SK-N-SH (cell line): Measurements from ENCODE around the gene YBX1.

Experiments
- CTCF ChIP-seq: fragments of 200-600 bp; sonication (generic); IDR thresholded peaks from 2 replicates; pipeline ENCODE4 v1.6.1; 2017; ENCODE audit warnings: antibody characterized with exemption, mild to moderate bottlenecking, moderate library complexity
- EP300 ChIP-seq, 2 experiments: IDR thresholded peaks; 2 replicates each; pipeline versions ENCODE4 v1.4.0 to v1.6.1; 2012; ENCODE audit warnings: borderline replicate concordance in 1 of 2, low read depth in 1 of 2, low read length in 1 of 2
- GABPA ChIP-seq: IDR thresholded peaks from 2 replicates; pipeline ENCODE4 v1.4.0; 2012; ENCODE audit warnings: low read depth, mild to moderate bottlenecking
- JUND ChIP-seq: IDR thresholded peaks from 2 replicates; pipeline ENCODE4 v1.4.0; 2012
- NFIC ChIP-seq: IDR thresholded peaks from 2 replicates; pipeline ENCODE4 v1.4.0; 2012; ENCODE audit warnings: borderline replicate concordance
- NRF1 ChIP-seq: IDR thresholded peaks from 2 replicates; pipeline ENCODE4 v1.6.1; 2012; ENCODE audit warnings: low read depth, mild to moderate bottlenecking, low read length
- POLR2AphosphoS5 ChIP-seq: IDR thresholded peaks from 2 replicates; pipeline ENCODE4 v1.6.1; 2012; ENCODE audit warnings: low read depth, low read length
- RCOR1 ChIP-seq: fragments of 150-350 bp; IDR thresholded peaks from 2 replicates; pipeline ENCODE4 v1.6.1; 2017; ENCODE audit warnings: antibody characterized with exemption, low read length
- RFX5 ChIP-seq: IDR thresholded peaks from 2 replicates; pipeline ENCODE4 v1.6.1; 2012; ENCODE audit warnings: mild to moderate bottlenecking, improper control_type of control experiment, low read length
- SIN3A ChIP-seq: IDR thresholded peaks from 2 replicates; pipeline ENCODE4 v1.6.1; 2012; ENCODE audit warnings: low read depth, mild to moderate bottlenecking, low read length, moderate library complexity, borderline replicate concordance
- TAF1 ChIP-seq: IDR thresholded peaks from 2 replicates; pipeline ENCODE4 v1.6.1; 2012; ENCODE audit warnings: low read depth, mild to moderate bottlenecking, low read length, moderate library complexity, borderline replicate concordance
- TCF12 ChIP-seq: IDR thresholded peaks from 2 replicates; pipeline ENCODE4 v1.4.0; 2012
- TF ChIP-seq, protein P1 (sequence below): IDR thresholded peaks from 2 replicates; pipeline ENCODE4 v1.6.1; 2012; ENCODE audit warnings: mild to moderate bottlenecking, low read depth, low read length, moderate library complexity
- TF ChIP-seq, protein P2 (sequence below): IDR thresholded peaks from 2 replicates; pipeline ENCODE4 v1.4.0; 2012; ENCODE audit warnings: low read depth, borderline replicate concordance

GRCh38 chr1:42681741-42682483 is at the start of gene YBX1:
- TF ChIP-seq, protein P1, sequence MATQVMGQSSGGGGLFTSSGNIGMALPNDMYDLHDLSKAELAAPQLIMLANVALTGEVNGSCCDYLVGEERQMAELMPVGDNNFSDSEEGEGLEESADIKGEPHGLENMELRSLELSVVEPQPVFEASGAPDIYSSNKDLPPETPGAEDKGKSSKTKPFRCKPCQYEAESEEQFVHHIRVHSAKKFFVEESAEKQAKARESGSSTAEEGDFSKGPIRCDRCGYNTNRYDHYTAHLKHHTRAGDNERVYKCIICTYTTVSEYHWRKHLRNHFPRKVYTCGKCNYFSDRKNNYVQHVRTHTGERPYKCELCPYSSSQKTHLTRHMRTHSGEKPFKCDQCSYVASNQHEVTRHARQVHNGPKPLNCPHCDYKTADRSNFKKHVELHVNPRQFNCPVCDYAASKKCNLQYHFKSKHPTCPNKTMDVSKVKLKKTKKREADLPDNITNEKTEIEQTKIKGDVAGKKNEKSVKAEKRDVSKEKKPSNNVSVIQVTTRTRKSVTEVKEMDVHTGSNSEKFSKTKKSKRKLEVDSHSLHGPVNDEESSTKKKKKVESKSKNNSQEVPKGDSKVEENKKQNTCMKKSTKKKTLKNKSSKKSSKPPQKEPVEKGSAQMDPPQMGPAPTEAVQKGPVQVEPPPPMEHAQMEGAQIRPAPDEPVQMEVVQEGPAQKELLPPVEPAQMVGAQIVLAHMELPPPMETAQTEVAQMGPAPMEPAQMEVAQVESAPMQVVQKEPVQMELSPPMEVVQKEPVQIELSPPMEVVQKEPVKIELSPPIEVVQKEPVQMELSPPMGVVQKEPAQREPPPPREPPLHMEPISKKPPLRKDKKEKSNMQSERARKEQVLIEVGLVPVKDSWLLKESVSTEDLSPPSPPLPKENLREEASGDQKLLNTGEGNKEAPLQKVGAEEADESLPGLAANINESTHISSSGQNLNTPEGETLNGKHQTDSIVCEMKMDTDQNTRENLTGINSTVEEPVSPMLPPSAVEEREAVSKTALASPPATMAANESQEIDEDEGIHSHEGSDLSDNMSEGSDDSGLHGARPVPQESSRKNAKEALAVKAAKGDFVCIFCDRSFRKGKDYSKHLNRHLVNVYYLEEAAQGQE, result 0 out of 2 replicates have a peak, but pooled peaks have one; percentile 36
- TF ChIP-seq GABPA (peak; percentile 82), CTCF (no peak), SIN3A (0 out of 2 replicates have a peak, but pooled peaks have one; percentile 62), TCF12 (no peak), RFX5 (no peak), NFIC (no peak), EP300 (IDR thresholded peaks at IDR 0.05; ENCODE audit: borderline replicate concordance in 1 of 2, low read depth in 1 of 2, low read length in 1 of 2) (no peak), JUND (no peak), NRF1 (no peak), POLR2AphosphoS5 (peak; percentile 88), TAF1 (peak; percentile 72), RCOR1 (no peak)
- TF ChIP-seq, protein P2, sequence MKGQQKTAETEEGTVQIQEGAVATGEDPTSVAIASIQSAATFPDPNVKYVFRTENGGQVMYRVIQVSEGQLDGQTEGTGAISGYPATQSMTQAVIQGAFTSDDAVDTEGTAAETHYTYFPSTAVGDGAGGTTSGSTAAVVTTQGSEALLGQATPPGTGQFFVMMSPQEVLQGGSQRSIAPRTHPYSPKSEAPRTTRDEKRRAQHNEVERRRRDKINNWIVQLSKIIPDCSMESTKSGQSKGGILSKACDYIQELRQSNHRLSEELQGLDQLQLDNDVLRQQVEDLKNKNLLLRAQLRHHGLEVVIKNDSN, result peak; percentile 97
